ENCODE results near the gene RGCC.
"Not testable (repeated sequence)": the region's sequence is repeated elsewhere in the genome, so short reads cannot be mapped to it uniquely, and the experiment has no call there.

RGCC gene

DNA sequence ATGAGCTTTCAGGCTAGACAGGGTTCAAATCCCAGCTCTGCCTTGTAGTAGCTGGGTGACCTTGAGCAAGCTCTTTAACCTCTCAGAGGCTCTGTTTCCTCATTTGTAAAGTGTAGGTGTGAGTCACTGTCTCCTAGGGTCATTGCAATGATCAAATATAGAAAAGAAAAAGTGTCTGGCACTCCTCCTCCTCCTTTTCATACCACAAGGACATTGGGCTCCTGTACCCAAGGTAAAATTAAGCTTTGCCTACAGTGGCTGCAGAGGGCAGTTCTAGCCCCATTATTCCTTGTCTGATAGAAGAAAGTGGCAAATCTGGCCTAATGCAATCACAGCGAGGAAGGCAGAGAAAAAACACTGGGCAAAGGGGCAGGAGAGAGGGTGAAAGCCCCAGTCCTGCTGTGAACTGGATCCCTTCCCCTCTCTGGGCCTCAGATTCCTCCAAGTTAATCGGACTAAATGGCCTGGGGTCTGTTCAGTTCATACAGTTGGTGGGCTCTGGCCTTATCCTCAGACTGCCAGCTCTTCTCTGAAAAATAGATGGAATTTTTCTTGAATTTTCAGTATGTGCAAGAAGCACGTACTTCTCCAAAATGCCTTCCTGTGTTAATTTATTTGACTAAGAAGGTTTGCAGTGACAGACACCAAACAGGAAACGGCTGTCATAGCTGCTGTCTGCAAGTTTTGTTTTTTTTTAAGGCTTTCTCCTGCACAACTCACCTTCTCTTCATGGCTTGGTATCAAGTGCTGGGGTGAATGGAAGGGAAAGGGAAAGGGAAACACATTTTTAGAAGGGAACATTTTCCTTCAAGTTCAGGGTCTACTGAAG, 35.3 kb downstream of the RGCC start:
- DNase-seq = peak; percentile 73

DNA sequence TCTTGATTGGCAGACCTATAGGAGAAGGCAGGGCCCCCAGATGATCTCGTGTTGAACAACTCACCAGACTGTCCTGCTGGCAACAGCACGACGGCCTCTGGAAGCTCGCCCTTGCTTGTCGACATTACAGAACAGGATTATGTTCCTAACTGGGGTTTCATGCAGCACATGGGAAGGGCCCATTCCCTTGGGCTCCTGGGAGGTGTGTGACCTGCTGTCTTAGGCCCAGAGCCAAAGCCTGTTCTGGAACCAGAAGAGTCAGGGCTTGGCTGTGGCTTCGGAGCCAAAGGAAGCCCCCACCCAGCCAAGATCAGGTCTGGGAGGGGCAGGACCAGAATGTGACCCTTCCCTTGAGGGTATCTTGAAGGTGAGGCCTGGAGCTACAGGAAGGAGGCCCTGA, 36.9 kb downstream of the RGCC start:
- DNase-seq = no peak

DNA sequence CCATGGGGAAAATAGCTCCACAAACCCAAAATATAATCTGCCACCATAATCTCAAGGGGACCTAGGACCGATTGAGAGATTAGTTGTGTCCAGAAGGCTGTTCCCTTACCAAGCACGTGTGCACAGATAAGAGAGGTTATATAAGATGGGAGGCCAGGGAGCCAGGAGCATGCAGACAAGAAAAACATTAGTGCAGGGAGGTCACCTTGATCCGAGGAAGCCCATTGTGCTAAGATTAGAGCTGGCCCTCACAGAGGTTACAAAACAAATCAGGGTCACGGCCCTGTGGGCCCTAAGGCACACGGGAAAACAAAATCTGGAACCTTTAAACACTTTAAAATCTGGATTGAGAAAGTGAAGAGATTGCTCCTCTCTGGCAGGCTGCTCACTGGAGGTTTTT, 37.7 kb downstream of the RGCC start:
- no peak for DNase-seq

DNA sequence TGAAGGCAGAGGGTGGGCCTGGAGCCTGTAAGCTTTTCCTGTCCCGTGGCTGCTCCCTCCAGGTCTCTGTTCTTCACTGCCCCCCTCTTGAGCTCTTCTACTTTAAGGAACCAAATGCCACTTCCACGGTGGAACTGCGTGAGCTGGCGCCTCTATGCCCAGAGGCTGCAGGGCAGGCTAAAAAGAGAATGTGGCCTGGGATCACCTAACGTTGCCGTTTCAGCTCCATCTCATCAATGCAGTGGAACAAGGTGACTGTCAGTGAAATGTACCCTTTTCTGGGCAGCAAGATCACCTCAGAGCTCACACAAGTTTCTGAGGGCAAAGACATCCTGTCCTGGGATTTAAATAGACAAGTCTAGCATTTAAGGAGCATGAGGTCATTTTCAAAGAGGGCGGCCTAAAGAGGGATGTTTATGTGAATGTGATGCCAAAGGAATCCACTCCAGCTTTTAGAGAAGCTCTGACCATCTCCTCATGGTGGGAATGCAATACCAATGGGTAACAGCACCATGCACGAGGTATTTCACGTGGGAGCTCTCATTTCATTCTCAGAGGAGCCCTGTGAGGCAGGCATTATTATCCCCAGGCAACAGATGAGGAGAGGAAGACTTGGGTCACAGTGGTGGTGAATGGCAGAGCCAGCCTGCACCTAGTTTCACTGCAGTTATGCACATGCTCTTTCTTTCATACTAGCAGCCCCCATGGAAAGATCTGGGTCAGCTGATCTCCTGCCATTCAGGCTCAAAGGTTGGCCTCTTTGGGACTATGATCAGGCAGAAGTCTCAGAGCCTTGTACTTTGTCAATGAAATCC, 39.3 kb downstream of the RGCC start:
- DNase-seq = no peak

DNA sequence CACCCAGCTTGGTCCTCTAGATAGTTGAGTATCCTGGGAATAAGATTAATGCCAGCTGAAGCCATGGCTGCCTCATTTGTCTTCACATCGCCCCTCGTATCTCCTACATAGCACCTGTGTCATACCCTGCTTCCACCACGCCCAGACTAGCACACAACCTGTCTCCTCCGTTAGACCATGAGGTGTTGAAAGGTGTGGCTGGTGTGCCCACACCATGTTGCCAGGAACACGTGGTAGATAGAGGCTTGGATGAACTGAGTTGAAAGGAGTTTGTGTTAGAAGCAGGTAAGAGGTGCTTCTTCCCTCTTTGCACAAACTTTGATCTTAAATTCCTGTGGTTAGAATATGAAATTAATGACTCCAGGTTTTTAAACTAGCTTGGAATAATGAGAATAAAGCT, 40.1 kb downstream of the RGCC start:
- DNase-seq = no peak

DNA sequence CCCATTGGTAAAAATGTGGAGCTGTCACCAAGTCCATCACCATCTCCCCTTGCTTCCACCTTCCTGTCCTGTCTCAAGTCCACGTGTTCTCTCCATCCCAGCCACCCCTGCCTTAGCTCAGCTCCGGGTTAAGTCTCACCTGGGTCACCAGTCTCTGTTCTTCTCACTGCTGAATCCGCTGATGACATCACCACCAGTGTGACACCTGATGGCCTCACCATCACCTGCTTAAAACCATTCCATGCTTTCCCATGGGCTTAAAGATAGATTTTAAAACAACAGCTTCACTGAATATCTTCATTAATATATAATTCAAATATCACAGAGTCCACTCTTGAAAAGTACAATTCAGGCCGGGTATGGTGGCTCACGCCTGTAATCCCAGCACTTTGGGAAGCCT, 42.1 kb downstream of the RGCC start:
- no peak for DNase-seq

DNA sequence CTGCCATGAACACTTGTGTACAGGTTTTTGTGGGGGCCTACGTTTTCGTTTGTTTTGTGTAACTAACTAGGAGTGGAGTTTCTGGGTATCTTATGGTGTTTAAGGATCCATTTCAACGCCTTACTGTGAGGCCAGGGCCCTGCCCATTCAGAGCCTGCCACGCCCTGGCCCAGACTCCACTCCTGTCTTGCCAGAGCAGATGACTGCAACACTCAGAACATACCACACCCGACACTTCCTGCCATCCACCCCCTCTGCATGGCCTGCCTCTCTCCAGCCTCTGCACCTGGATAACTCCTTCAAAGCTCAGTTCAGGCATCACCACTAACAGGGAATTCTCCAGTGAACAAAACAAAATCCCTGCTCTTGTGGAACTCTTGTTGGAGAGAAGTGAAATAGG, 43.2 kb downstream of the RGCC start:
- peak; percentile 55 for DNase-seq

DNA sequence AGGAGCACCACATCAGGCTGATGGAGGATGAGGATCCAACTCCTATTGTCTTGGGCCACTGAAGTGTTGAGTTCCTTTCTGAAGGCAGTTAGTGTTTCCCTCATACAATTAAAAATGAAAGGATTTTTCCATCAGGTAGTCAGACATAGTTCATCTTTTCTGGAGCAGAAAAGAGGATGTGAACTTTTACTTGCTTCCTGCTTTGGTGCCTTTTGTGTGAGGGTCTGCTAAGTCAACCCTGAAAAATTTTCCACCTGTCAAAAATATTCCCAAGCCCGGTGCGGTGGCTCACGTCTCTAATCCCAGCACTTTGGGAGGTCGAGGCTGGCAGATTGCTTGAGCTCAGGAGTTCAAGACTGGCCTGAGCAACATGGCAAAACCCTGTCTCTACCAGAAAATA, 43.9 kb downstream of the RGCC start:
- no peak for DNase-seq

DNA sequence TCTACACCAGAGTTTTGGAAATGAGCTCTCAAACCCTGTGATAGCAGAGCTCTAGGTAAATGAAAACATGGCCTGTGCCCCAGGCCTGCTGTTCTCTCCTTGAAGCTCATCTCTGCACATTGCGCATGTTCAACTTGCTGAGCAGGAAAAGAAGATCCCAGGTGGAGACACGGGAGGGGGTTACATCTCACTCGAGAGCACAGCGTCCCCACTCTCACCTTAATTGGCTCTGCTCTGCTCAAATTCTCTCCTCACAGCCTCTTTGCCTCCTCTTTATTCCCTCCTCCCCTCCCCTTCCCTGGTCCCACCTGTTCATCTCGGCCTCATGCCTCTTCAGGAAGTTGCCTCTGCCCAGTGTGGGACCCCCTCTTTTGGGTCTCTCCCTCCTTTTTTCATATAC, 44.7 kb downstream of the RGCC start:
- DNase-seq = no peak

DNA sequence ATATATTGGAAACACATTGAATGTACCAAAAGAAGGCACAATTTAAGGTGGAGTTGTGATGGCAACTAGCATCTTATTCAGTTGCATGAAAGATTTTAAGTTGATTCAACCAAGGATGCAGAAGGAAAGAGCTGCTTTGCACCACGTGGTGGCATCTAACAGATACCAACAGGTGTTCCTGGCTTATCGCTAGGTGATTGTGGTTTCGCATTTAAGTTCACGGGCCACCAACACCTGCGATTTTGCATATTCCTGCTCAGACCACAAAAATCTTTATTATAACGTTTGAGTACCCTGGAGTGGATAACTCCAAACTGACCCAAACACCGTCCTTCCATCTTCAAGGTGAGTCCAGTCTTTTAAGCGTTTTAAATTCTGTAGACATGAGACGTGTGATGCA, 45.3 kb downstream of the RGCC start:
- DNase-seq = no peak

DNA sequence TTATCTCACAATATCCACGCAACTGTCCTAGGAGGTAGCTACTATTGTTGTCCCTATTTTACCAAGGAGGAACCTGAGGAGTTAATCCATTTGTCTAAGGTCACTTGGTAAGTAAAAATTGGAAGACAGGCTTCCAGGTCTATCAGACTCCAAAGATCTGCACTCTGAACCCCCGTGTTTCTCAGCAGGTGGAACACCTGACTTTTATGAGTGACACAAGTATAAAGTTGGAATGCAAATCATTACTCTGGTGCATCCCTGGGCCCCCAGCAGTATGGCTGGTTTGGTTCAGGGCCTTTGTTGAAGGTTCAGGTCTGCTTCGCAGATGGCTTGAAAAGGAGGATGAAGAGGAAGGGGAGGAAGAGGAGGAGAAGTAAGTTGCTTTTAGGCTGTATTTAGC, 46.0 kb downstream of the RGCC start:
- no peak for DNase-seq

DNA sequence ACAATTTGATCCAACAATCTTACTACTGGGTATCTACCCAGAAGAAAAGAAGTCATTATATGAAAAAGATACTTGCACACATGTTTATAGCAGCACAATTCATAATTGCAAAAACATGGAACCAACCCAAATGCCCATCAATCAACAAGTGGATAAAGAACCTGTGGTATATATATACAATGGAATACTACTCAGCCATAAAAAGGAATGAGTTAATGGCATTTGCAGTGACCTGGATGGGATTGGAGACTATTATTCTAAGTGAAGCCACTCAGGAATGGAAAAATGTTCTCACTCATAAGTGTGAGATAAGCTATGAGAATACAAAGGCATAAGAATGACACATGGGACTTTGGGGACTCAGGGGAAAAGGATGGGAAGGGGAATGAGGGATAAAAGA, 47.3 kb downstream of the RGCC start:
- DNase-seq = not testable (repeated sequence)

DNA sequence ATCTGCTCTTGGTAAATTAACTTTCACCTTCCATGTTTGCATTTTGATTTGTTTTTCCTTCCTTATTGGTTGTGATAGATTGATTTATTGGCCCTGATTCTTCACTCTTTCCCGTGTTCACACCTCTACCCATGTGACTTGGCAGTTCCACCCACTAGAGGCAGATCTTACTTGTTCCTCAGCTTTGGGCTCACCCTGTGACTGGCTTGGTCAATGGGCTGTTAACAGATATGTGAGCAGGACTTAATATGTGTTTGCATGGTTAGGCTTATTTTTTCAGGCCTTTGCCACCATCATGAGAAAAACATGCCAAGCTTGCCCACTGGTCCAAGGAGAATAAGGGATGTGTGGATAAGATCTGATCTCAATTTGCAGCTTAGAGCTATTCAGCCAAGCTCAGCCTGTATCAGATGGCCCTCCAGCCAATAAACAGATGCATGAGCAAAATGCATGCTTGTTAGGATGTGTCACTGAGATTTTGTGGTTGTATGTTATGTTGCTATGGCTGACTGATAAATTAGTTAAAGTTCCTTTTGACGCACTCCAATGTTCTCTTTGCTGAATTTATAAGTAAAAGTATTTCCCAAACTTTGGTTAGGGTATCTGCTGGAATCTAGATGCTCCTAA, 48.0 kb downstream of the RGCC start:
- no peak for DNase-seq

DNA sequence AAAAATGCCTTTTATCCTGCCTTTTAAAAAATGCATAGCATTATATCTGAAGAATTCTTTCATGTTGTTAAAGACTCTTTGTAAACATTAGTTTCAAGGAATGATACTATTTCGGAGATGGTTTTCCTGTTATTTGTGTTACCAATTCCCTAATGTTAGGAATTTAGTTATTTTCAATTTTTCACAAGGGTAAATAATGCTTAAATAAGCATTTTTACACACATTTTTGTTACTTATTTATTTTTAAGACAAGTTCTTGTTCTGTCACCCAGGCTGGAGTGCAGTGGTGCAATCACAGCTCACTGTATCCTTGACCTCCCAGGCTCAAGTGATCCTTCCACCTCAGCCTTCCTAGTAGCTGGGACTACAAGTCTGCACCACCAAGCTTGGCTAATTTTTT, 49.0 kb downstream of the RGCC start:
- DNase-seq = no peak

DNA sequence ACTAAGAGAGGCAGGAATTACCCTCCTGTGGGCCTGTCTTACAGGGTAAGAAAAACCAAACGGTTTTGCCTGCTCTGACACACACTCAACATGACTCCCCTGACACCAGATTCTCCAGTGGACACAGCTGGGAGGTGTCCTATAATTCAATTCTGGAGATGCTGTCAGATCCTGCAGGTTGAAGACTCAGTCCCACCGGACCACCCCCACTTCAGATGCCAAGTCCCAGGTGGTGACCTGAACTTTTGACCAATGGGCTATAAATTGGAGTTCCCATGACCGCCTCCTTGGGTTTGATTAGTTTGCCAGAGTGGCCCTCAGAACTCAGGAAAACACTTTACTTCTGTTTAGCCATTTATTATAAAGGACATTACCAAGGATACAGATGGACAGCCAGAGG, 52.6 kb downstream of the RGCC start:
- DNase-seq = no peak

DNA sequence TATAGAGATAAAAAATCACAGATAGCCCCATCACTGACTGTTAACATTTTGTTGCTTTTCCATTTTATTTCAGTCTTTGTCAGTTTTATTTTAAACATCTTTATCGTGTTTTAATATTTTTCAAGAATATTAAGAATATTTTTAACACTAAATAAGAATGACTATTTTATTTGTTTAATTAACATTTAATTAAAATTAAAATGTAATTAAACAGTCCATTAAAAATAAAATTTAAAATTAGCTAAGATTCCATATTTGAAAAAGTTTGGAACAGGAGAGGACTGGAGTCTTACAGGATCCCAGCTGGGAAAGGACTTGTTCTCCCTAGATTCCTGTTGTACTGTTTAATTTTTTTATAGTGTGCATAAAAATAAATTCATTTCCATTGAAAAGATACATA, 54.5 kb downstream of the RGCC start:
- DNase-seq = no peak

DNA sequence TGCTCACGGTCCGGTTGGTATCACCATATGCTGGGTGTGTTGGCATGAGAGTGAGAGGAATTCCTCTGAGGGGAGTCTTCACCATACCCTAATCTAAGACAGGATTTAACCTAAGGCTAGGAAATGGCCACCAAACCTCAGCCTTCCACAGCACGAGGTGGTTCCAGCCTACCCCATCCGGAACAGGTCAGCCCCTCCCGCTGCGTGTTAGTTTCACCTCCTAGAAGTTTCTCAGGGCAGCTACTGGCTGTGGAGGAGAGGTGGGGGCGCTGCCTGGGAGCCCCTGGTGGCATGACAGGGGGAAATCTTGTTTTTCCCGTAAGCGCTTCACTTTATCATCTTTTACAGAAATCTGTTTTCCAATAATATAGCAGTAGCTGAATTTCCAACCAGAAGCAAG, 55.1 kb downstream of the RGCC start:
- no peak for DNase-seq

DNA sequence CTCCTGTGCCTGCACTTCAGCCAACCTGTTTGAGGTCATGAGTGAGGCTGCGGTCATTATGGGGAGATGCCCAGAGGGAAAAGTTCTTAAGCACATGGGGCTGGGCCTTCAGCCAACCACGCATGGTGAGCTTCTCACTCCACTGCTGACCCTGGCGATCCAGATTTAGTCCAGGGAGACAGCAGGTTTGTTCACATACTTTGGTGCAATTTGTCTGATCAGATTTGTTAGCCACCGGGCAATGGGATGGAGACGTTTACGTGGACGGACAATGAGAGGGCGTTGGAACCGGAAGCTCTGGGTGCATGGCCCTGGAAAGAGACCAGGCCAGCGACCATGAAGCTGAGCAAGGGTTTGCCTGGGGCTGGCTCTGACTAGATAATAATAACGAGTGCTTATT, 56.2 kb downstream of the RGCC start:
- DNase-seq = no peak

DNA sequence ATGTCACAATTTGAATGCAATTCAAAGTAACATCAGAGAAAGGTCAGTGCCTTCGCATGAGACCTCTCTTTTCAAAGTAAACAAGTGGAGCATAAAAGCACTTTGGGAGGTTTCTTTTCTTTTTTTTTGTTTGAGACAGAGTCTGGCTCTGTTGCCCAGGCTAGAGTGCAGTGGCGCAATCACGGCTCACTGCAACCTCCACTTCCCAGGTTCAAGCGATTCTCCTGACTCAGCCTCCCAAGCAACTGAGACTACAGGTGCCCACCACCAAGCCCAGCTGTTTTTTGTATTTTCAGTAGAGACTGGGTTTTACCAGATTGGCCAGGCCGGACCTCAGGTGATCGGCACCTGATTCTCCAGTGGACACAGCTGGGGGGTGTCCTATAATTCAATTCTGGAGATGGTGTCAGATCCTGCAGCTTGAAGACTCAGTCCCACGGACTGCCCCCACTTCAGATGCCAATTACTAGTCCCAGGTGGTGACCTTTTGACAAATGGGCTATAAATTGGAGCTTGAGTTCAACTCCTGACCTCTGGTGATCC, 57.6 kb downstream of the RGCC start:
- no peak for DNase-seq

DNA sequence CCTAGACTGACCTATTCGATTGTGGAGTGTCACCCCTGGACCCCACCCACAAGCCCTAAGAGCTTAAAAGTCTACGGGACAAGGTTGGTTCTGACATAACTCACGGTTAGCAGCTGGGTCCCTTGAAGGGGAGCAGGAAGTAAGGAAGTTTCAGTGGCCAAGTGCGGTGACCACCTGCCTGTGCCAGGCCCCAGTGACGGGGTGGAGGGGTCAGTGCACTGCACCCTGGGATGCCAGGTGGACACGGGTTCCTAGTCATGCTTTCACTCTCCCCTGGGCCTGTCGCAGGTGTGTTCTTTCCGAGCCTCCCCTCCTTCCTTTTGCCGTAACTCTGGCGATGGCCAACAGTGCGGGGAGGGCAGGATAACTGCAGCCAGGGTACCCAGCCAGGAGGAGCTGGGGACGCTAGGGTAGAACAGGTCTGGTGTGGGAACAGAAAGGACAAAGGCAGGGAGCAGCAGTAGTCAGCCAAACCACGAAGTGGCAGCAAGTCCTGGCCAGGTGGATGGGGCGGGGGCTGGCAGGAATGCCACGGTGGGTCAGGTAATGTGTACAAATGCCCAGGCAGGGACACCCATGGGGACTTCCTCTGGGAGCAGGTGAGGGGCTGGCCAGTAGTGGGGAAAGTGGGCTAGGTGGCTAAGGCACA, 58.3 kb downstream of the RGCC start:
- no peak for DNase-seq

DNA sequence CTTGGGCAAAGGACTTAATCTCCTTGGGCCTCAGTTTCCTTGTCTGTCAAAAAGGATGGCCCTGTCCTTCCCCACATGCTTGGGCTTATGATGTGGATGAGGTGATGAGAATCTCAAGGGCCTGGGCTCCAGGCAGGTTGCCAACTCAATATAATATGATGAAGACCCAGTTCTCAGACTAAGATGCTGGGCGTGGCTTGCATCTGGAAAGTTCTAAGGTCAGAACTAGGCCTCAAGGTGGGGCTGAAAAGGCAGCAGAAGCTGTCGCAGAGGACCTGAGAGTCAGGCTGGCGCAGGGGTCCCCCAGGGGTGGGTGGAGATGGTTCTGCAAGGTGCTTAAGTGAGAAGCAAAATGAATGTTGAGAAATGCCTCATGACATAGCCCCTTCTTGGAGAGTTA, 58.8 kb downstream of the RGCC start:
- no peak for DNase-seq

DNA sequence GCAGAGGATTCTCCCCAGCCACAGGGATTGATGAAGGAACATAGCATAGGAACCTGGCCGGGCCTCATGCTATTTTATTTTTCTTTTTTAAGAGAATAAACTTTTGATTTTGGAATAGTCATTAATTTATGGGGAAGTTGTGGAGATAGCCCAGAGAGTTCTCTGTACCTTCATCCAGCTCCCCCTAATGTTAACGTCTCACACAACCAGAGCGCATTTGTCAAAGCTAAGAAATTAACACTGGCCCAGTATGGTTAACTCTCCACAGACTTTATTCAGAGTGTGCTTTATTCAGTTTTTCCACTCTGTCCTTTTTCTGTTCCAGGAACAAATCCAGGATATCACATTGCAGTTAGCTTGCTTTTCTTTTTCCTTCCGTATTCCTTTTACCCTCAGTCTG, 59.4 kb downstream of the RGCC start:
- no peak for DNase-seq

DNA sequence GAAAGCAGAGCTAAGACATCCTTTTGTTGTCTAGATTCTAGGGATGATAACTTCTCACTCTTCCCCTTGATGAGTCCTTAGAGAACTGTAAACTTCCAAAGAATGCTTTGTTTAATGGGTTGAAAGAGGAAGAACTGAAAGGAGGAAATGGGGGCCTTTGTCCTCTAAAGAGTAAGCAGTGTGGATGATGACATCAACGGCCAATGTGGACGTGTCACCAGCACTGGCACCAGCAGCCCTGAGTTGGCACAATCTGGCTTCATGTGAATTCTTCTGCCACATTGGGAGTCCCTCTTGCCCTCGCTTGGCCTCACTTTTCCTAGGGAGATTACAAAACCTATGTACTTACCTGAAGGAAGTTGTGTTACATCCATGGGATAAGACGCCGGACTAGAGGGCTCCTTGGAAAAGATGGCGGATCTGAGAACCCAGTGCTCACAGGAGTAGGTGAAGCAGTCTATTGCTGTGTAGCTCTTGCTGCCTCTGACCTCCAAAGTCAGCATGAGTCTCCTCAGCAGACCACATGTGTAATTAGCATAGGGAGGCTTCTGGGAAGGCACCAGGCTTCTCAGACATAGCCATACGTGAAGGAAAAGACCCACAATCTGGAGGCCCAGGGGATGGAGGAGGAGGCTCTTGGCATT, 62.8 kb downstream of the RGCC start:
- no peak for DNase-seq
